Sigmoid colon (tissue), 4 donors: ENCODE data around the gene ABCC9.

Source experiments
- CTCF ChIP-seq, 4 experiments: fragments of 450-650 bp in 3 of 4; fragments of 200-600 bp in 1 of 4; IDR thresholded peaks; one replicate each; pipeline ENCODE4 v1.5.1; 2016 to 2019; ENCODE audit warnings: antibody characterized with exemption in 4 of 4, mild to moderate bottlenecking in 3 of 4, moderate library complexity in 2 of 4
- EP300 ChIP-seq, 4 donors: sonication (generic); formaldehyde crosslinking; IDR thresholded peaks; one replicate each; pipeline ENCODE4 v1.6.1; 2017; ENCODE audit warnings: antibody characterized with exemption in 4 of 4
- POLR2A ChIP-seq, 2 donors: fragments of 450-650 bp; IDR thresholded peaks; one replicate each; pipeline ENCODE4 v1.6.1; 2016; ENCODE audit warnings: antibody characterized with exemption in 2 of 2, mild to moderate bottlenecking in 2 of 2, moderate library complexity in 2 of 2
- POLR2AphosphoS5 ChIP-seq, 4 donors: sonication (generic); formaldehyde crosslinking; IDR thresholded peaks; one replicate each; pipeline ENCODE4 v1.6.1; 2017; ENCODE audit warnings: antibody characterized with exemption in 4 of 4

- TF ChIP-seq POLR2A (IDR thresholded peaks at IDR 0.05) (no peak), CTCF (IDR thresholded peaks at IDR 0.05) (no peak), POLR2AphosphoS5 (IDR thresholded peaks at IDR 0.05) (no peak), EP300 (IDR thresholded peaks at IDR 0.05) (no peak)
Observed at GRCh38 chr12:21906919-21907493, 34.2 kb downstream of the ABCC9 start.
